CD4-positive, alpha-beta T cell treated with Interleukin-10 for 1 hour (primary cell): ENCODE measurements around the gene GTF2A2.

Experiments used
- DNase-seq: peaks from one replicate; pipeline ENCODE4 v3.0.0-alpha.2; 2020

GTF2A2 gene

GRCh38 chr15:59596640-59597039 lies 60.7 kb downstream of the GTF2A2 start:
- no peak for DNase-seq

- no peak for DNase-seq
Measured at GRCh38 chr15:59595434-59595915, 61.8 kb downstream of the GTF2A2 start.

GRCh38 chr15:59594991-59595390 lies 62.3 kb downstream of the GTF2A2 start:
- no peak for DNase-seq

GRCh38 chr15:59594493-59594942 lies 62.8 kb downstream of the GTF2A2 start:
- DNase-seq, result no peak

- no peak for DNase-seq
Measured at GRCh38 chr15:59591356-59591755, 66.0 kb downstream of the GTF2A2 start.

- DNase-seq, result no peak
Measured at GRCh38 chr15:59590027-59590426, 67.3 kb downstream of the GTF2A2 start.
